Heart right ventricle (tissue), 16 donors: ENCODE data around the gene ANTXR1. TPM values are rescaled to one million over a fixed set of nuclear protein-coding genes. Genes with fewer than 3 reads are reported as not detected.
A peak's percentile ranks its signal among the peaks of the same experiment; 100 is the strongest.

Source experiments
- ATAC-seq, 8 donors: fragments of 200-7000 bp; cut with Tn5 transposase; one replicate each; pipeline ENCODE4 v1.9.1; 2020; ENCODE audit warnings: mild to moderate bottlenecking in 8 of 8, moderate library complexity in 8 of 8, moderate number of reproducible peaks in 1 of 8
- DNase-seq, 2 donors: peaks; one replicate each; pipeline ENCODE4 v3.0.0-alpha.2; 2020
- H3K27ac ChIP-seq, 10 donors: fragments of 200-600 bp; sonication (generic) in 2 of 10; one replicate each; pipeline versions ENCODE4 v1.5.0 to v1.8.0; 2020 to 2022; ENCODE audit warnings: mild to moderate bottlenecking in 3 of 10
- H3K27me3 ChIP-seq, 7 donors: fragments of 200-600 bp; one replicate each; pipeline ENCODE4 v1.8.0; 2021 to 2022; ENCODE audit warnings: mild to moderate bottlenecking in 2 of 7
- H3K36me3 ChIP-seq, 9 donors: fragments of 200-600 bp; sonication (generic) in 1 of 9; one replicate each; pipeline versions ENCODE4 v1.5.0 to v1.8.0; 2020 to 2022; ENCODE audit warnings: mild to moderate bottlenecking in 2 of 9
- H3K4me1 ChIP-seq, 9 donors: fragments of 200-600 bp; sonication (generic) in 1 of 9; one replicate each; pipeline versions ENCODE4 v1.5.0 to v1.8.0; 2020 to 2022; ENCODE audit warnings: mild to moderate bottlenecking in 4 of 9
- H3K4me3 ChIP-seq, 10 donors: fragments of 200-600 bp; sonication (generic) in 2 of 10; one replicate each; pipeline versions ENCODE4 v1.5.0 to v1.8.0; 2020 to 2022; ENCODE audit warnings: mild to moderate bottlenecking in 7 of 10, moderate library complexity in 2 of 10
- H3K9me3 ChIP-seq, 11 donors: fragments of 200-600 bp in 10 of 11; sonication (generic) in 2 of 11; one replicate each; pipeline versions ENCODE4 v1.5.0 to v1.8.0; 2013 to 2022; ENCODE audit warnings: mild to moderate bottlenecking in 2 of 11, control low read depth in 1 of 11, moderate library complexity in 1 of 11
- WGBS, 2 donors: extraction: QIAGEN DNeasy Blood & Tissue Kit; methylation state at CpG; one replicate each; pipeline ENCODE4 v1.1.7; 2013; ENCODE audit warnings: inconsistent platforms in 1 of 2; 5-methylcytosine and 5-hydroxymethylcytosine counted together
- intact Hi-C, 10 donors: fragments of 100-400 bp; cut with DNase I; formaldehyde crosslinking; loops; one replicate each; pipeline versions ENCODE4 v1.11.1 to v1.14.2; 2022
- long read RNA-seq, 3 donors: library from polyadenylated mRNA; unstranded; transcript quantifications; one replicate each; pipeline ENCODE4 v2.0.0, GENCODE V29; 2020 to 2021
- polyA plus RNA-seq, 2 donors: library from polyadenylated mRNA; stranded (reverse); fragments of 200-250 nt; gene quantifications; one replicate each; pipeline ENCODE4 v1.2.3, GENCODE V29; 2013
- total RNA-seq, 10 donors: library from RNA; stranded (reverse); fragmentation: NEBNext Ultra II Directional in 3 of 10; extraction: Animal tissue kit (Norgen Biotek cat#: 25700) in 3 of 10; gene quantifications; one replicate each; pipeline versions ENCODE4 v1.2.1 to v1.2.4, GENCODE V29; 2021 to 2023
- TF ChIP-seq, protein P1 (sequence below), 9 donors: fragments of 200-600 bp; sonication (generic) in 2 of 9; IDR thresholded peaks; one replicate each; pipeline versions ENCODE4 v1.5.0 to v1.8.0; 2021 to 2022; ENCODE audit warnings: antibody characterized with exemption in 9 of 9, mild to moderate bottlenecking in 5 of 9, moderate library complexity in 1 of 9
- donor health status: Arrhythmogenic right ventricular cardiomyopathy.
- donor health status: ischemic (EF 13 %, LVEDD 7.1; RV severe dilation, severe dysfunction).
- donor health status: healthy with polysubstance abuse.
- donor health status: DM: no; HTN: yes; CAD: no.
- donor health status: DM: no; HTN: no; CAD: no.
- donor health status: ischemic (EF 25% LVEDD 6.9; RV normal size, moderate dysfunction).
- donor health status: ischemic (EF 25% LVEDD 5.7; RV mildly dilated, moderate dysfunction).
- donor health status: healthy.
- donor health status: DM: yes; HTN: yes; CAD: no.
- donor health status: Ischemic cardiomyopathy.
- donor health status: ischemic (EF 35%, LVEDD 5.7; RV mildly dilated, moderate dysfunction).
- donor health status: nonischemic (EF 11% LVEDD 7.7; RV severe dilation, severe dysfunction).
- donor health status: DM: yes; HTN: yes; CAD: no.
- donor health status: PGD.
- donor health status: ischemic (EF 29% LVEDD 5.4; RV normal size, mild dysfunction).
- donor health status: nonischemic (EF 23%, LVEDD 6.1; RV moderate dilation, normal function).

Gene ANTXR1
- total RNA-seq (10 to 100 TPM; 19.0 to 33.1 (median 24.1) TPM), polyA plus RNA-seq (10 to 100 TPM in 1 of 2 donors, 1 to 10 TPM in 1; 8.9 to 26.7 TPM)
- long read RNA-seq, donor 1, partial matches to known transcripts, result 2 of 10 reads
- long read RNA-seq, donor 1, other reads (novel, unspliced or antisense), result 8 of 10 reads
- long read RNA-seq, donor 2, partial matches to known transcripts, result 0 of 4 reads
- long read RNA-seq, donor 2, other reads (novel, unspliced or antisense), result 4 of 4 reads
- long read RNA-seq, donor 3, partial matches to known transcripts, result 1 of 19 reads
- long read RNA-seq, donor 3, other reads (novel, unspliced or antisense), result 18 of 19 reads

GRCh38 chr2:69013142-69013839 lies at the start of gene ANTXR1:
ANTXR1 (plus strand) TSS chr2:69013179; CDS start chr2:69013500, 321 bp downstream.
- Histone ChIP-seq H3K27me3 (peaks cover 0 to 68% (median 40%) of the 10 kb centered on the region in 7 donors), H3K9me3 (no peaks in the 10 kb centered on the region), H3K4me1 (peaks cover 0 to 38% (median 24%) of the 10 kb centered on the region in 9 donors), H3K36me3 (no peaks in the 10 kb centered on the region), H3K27ac (peak within 1 kb of the TSS in 9 of 10 donors; percentile 56 to 86 (median 77)), H3K4me3 (peak within 1 kb of the TSS; percentile 53 to 89 (median 74))
- 1% methylated on average over 62 to 63 of the region's 63 CpGs for WGBS, 2 donors
- intact Hi-C loops, result loop anchor here in 7 of 10 donors (1.0 to 5.0 kb wide), 4 partner anchors 71 to 294 kb away; no protein-coding TSS in a partner anchor
- TF ChIP-seq, protein P1, sequence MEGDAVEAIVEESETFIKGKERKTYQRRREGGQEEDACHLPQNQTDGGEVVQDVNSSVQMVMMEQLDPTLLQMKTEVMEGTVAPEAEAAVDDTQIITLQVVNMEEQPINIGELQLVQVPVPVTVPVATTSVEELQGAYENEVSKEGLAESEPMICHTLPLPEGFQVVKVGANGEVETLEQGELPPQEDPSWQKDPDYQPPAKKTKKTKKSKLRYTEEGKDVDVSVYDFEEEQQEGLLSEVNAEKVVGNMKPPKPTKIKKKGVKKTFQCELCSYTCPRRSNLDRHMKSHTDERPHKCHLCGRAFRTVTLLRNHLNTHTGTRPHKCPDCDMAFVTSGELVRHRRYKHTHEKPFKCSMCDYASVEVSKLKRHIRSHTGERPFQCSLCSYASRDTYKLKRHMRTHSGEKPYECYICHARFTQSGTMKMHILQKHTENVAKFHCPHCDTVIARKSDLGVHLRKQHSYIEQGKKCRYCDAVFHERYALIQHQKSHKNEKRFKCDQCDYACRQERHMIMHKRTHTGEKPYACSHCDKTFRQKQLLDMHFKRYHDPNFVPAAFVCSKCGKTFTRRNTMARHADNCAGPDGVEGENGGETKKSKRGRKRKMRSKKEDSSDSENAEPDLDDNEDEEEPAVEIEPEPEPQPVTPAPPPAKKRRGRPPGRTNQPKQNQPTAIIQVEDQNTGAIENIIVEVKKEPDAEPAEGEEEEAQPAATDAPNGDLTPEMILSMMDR (IDR thresholded peaks at IDR 0.05), result peak in 2 of 9 donors; percentile 10 to 19
- ATAC-seq (peak; percentile 76 to 84 (median 78)), DNase-seq (peak; percentile 36 to 56)

DNA sequence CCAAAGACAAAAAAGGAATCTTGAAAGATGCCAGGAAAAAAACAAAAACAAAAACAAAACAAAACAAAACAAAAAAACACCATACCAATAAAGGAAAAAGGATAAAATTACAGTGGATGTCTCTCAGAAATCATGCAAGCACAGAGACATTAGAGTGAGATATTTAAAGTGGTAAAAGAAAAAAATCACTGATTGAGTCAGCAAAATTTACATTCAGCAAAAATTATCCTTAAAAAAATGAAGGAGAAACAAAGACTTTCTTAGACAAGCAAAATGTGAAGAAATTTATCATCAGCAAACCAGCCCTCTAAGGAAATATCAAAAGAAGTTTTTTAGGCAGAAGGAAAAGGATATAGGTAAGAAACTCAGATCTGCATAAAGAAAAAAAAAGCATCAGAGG lies 48.7 kb upstream of the ANTXR1 start:
- H3K4me3 ChIP-seq, result no peak overlapping the region
- H3K4me1 ChIP-seq, result no peaks in the 10 kb centered on the region
- H3K36me3 ChIP-seq, result no peaks in the 10 kb centered on the region
- H3K27me3 ChIP-seq, result no peaks in the 10 kb centered on the region
- DNase-seq (no peak), ATAC-seq (no peak)
- no peaks in the 10 kb centered on the region for H3K9me3 ChIP-seq
- intact Hi-C loops, result no loop called here
- H3K27ac ChIP-seq, result no peak overlapping the region
- TF ChIP-seq, protein P1 (IDR thresholded peaks at IDR 0.05), result no peak

GRCh38 chr2:68968221-68968620 lies 44.8 kb upstream of the ANTXR1 start:
- Histone ChIP-seq H3K27ac (no peak overlapping the region), H3K9me3 (no peaks in the 10 kb centered on the region), H3K36me3 (no peaks in the 10 kb centered on the region), H3K4me1 (no peaks in the 10 kb centered on the region), H3K27me3 (no peaks in the 10 kb centered on the region), H3K4me3 (no peak overlapping the region)
- 67 to 83% methylated on average over 1 of the region's 1 CpG for WGBS, 2 donors
- TF ChIP-seq, protein P1 (IDR thresholded peaks at IDR 0.05), result no peak
- DNase-seq (no peak), ATAC-seq (no peak)
- intact Hi-C loops, result no loop called here

- ATAC-seq (no peak), DNase-seq (no peak)
- no peak overlapping the region for H3K4me3 ChIP-seq
- H3K4me1 ChIP-seq, result no peaks in the 10 kb centered on the region
- intact Hi-C loops, result no loop called here
- WGBS, 2 donors, result 83 to 87% methylated on average over 8 of the region's 8 CpGs
- H3K9me3 ChIP-seq, result no peaks in the 10 kb centered on the region
- no peaks in the 10 kb centered on the region for H3K36me3 ChIP-seq
- H3K27ac ChIP-seq, result no peak overlapping the region
- peaks cover 0 to 8% (median 0%) of the 10 kb centered on the region in 7 donors for H3K27me3 ChIP-seq
- TF ChIP-seq, protein P1 (IDR thresholded peaks at IDR 0.05), result no peak
These were observed 43.1 kb upstream of the ANTXR1 start for GRCh38 chr2:68969736-68970490.
